Heart left ventricle (tissue), 16 donors: ENCODE results near the gene TRDN. TPM values are rescaled to one million over a fixed set of nuclear protein-coding genes. Genes with fewer than 3 reads are reported as not detected.

Source experiments
- ATAC-seq, 4 donors: fragments of 200-7000 bp; cut with Tn5 transposase; one replicate each; pipeline ENCODE4 v1.9.1; 2020 to 2022; ENCODE audit warnings: moderate library complexity in 4 of 4, mild to moderate bottlenecking in 3 of 4, moderate number of reproducible peaks in 1 of 4
- DNase-seq, 5 donors: peaks; one replicate each; pipeline ENCODE4 v3.0.0-alpha.2; 2020
- H3K27ac ChIP-seq, 12 donors: fragments of 200-600 bp; sonication (generic) in 4 of 12; one replicate each; pipeline versions ENCODE4 v1.5.0 to v1.8.0; 2016 to 2022; ENCODE audit warnings: mild to moderate bottlenecking in 2 of 12
- H3K27me3 ChIP-seq, 9 donors: fragments of 200-600 bp; sonication (generic) in 2 of 9; one replicate each; pipeline versions ENCODE4 v1.5.1 to v1.8.0; 2016 to 2022; ENCODE audit warnings: mild to moderate bottlenecking in 3 of 9
- H3K36me3 ChIP-seq, 9 donors: fragments of 200-600 bp; sonication (generic) in 2 of 9; one replicate each; pipeline versions ENCODE4 v1.5.0 to v1.8.0; 2018 to 2022; ENCODE audit warnings: mild to moderate bottlenecking in 2 of 9
- H3K4me1 ChIP-seq, 12 donors: fragments of 200-600 bp; sonication (generic) in 4 of 12; one replicate each; pipeline versions ENCODE4 v1.5.0 to v1.8.0; 2016 to 2022; ENCODE audit warnings: mild to moderate bottlenecking in 3 of 12
- H3K4me3 ChIP-seq, 12 donors: fragments of 200-600 bp; sonication (generic) in 4 of 12; one replicate each; pipeline versions ENCODE4 v1.5.0 to v1.8.0; 2017 to 2022; ENCODE audit warnings: mild to moderate bottlenecking in 9 of 12, moderate library complexity in 4 of 12
- H3K9me3 ChIP-seq, 12 donors: fragments of 200-600 bp; sonication (generic) in 4 of 12; one replicate each; pipeline versions ENCODE4 v1.5.0 to v1.8.0; 2016 to 2022; ENCODE audit warnings: mild to moderate bottlenecking in 1 of 12
- POLR2A ChIP-seq, 2 donors: fragments of 450-650 bp; IDR thresholded peaks; one replicate each; pipeline ENCODE4 v1.6.1; 2017; ENCODE audit warnings: antibody characterized with exemption in 2 of 2, mild to moderate bottlenecking in 2 of 2, moderate library complexity in 2 of 2
- WGBS, 4 donors: extraction: QIAGEN DNeasy Blood & Tissue Kit in 2 of 4; methylation state at CpG; one replicate each; pipeline versions ENCODE4 v1.1.5 to v1.1.7; 2013 to 2018; 5-methylcytosine and 5-hydroxymethylcytosine counted together
- intact Hi-C, 10 donors: fragments of 100-400 bp; cut with DNase I; formaldehyde crosslinking; loops; one replicate each; pipeline versions ENCODE4 v1.11.1 to v1.14.2; 2022
- polyA plus RNA-seq, 2 donors: library from polyadenylated mRNA; stranded (reverse); fragments of 200-250 nt; gene quantifications; one replicate each; pipeline ENCODE4 v1.2.3, GENCODE V29; 2013
- total RNA-seq, 9 donors: library from RNA; depleted of rRNA in 2 of 9; stranded (reverse); fragments of >200 nt in 2 of 9; fragmentation: NEBNext Ultra II Directional in 3 of 9; extraction: Animal tissue kit (Norgen Biotek cat#: 25700) in 3 of 9; gene quantifications; one replicate each; pipeline versions ENCODE4 v1.1.0 to v1.2.4, GENCODE V29; 2016 to 2023
- TF ChIP-seq, protein P1 (sequence below), 12 donors: fragments of 200-600 bp; sonication (generic) in 4 of 12; IDR thresholded peaks; one replicate each; pipeline versions ENCODE4 v1.5.0 to v1.8.0; 2018 to 2022; ENCODE audit warnings: antibody characterized with exemption in 12 of 12, mild to moderate bottlenecking in 5 of 12
- donor health status: ischemic (EF 13 %, LVEDD 7.1; RV severe dilation, severe dysfunction).
- donor health status: healthy with polysubstance abuse.
- donor health status: DM: no; HTN: yes; CAD: no.
- donor health status: DM: no; HTN: no; CAD: no.
- donor health status: ischemic (EF 25% LVEDD 6.9; RV normal size, moderate dysfunction).
- donor health status: ischemic (EF 25% LVEDD 5.7; RV mildly dilated, moderate dysfunction).
- donor health status: healthy.
- donor health status: DM: yes; HTN: yes; CAD: no.
- donor health status: ischemic (EF 35%, LVEDD 5.7; RV mildly dilated, moderate dysfunction).
- donor health status: nonischemic (EF 11% LVEDD 7.7; RV severe dilation, severe dysfunction).
- donor health status: DM: yes; HTN: yes; CAD: no.
- donor health status: PGD.
- donor health status: ischemic (EF 29% LVEDD 5.4; RV normal size, mild dysfunction).
- donor health status: nonischemic (EF 23%, LVEDD 6.1; RV moderate dilation, normal function).

TRDN gene
- total and polyA plus RNA-seq, 11 donors = 39.0 to 577 (median 381) TPM

- TF ChIP-seq, protein P1, sequence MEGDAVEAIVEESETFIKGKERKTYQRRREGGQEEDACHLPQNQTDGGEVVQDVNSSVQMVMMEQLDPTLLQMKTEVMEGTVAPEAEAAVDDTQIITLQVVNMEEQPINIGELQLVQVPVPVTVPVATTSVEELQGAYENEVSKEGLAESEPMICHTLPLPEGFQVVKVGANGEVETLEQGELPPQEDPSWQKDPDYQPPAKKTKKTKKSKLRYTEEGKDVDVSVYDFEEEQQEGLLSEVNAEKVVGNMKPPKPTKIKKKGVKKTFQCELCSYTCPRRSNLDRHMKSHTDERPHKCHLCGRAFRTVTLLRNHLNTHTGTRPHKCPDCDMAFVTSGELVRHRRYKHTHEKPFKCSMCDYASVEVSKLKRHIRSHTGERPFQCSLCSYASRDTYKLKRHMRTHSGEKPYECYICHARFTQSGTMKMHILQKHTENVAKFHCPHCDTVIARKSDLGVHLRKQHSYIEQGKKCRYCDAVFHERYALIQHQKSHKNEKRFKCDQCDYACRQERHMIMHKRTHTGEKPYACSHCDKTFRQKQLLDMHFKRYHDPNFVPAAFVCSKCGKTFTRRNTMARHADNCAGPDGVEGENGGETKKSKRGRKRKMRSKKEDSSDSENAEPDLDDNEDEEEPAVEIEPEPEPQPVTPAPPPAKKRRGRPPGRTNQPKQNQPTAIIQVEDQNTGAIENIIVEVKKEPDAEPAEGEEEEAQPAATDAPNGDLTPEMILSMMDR (IDR thresholded peaks at IDR 0.05) = no peak
- TF ChIP-seq POLR2A (IDR thresholded peaks at IDR 0.05) = no peak
- H3K9me3 ChIP-seq = no peaks in the 10 kb centered on the region
- 20 to 31% (median 24%) methylated on average over 3 of the region's 3 CpGs for WGBS, 4 donors
- H3K4me3 ChIP-seq = no peak overlapping the region
- no peak for ATAC-seq
- H3K27me3 ChIP-seq = no peaks in the 10 kb centered on the region
- H3K27ac ChIP-seq = no peak overlapping the region
- intact Hi-C loops = loop anchor here in 1 of 10 donors (10.0 kb wide), 1 partner anchor 194 kb away; no protein-coding TSS in a partner anchor
- no peak for DNase-seq
- H3K36me3 ChIP-seq = no peaks in the 10 kb centered on the region
- H3K4me1 ChIP-seq = peaks cover 0 to 8% (median 0%) of the 10 kb centered on the region in 12 donors
These were observed 205.8 kb downstream of the TRDN start for GRCh38 chr6:123430970-123431369.

- no peak for ATAC-seq
- Histone ChIP-seq H3K27ac (no peak overlapping the region), H3K4me1 (peaks cover 0 to 8% (median 0%) of the 10 kb centered on the region in 12 donors)
These were observed 209.7 kb downstream of the TRDN start for GRCh38 chr6:123427008-123427407.

GRCh38 chr6:123423130-123423529, 213.6 kb downstream of the TRDN start:
- Histone ChIP-seq H3K9me3 (no peaks in the 10 kb centered on the region), H3K27me3 (no peaks in the 10 kb centered on the region), H3K4me3 (no peak overlapping the region), H3K4me1 (peaks cover 0 to 4% (median 0%) of the 10 kb centered on the region in 12 donors), H3K27ac (no peak overlapping the region), H3K36me3 (no peaks in the 10 kb centered on the region)
- intact Hi-C loops = no loop called here
- DNase-seq (no peak), ATAC-seq (no peak)
- 58 to 84% (median 71%) methylated on average over 1 of the region's 1 CpG for WGBS, 4 donors
- TF ChIP-seq, protein P1 (IDR thresholded peaks at IDR 0.05) = no peak
- no peak for TF ChIP-seq POLR2A (IDR thresholded peaks at IDR 0.05)

More at GRCh38 chr6:123427008-123427407, 209.7 kb downstream of the TRDN start:
- Histone ChIP-seq H3K9me3 (no peaks in the 10 kb centered on the region), H3K27me3 (no peaks in the 10 kb centered on the region), H3K36me3 (no peaks in the 10 kb centered on the region), H3K4me3 (no peak overlapping the region)
- WGBS, 4 donors = 55 to 64% (median 56%) methylated on average over 1 of the region's 1 CpG
- intact Hi-C loops = no loop called here
- no peak for DNase-seq
- TF ChIP-seq POLR2A (IDR thresholded peaks at IDR 0.05) = no peak
- TF ChIP-seq, protein P1 (IDR thresholded peaks at IDR 0.05) = no peak

- 68 to 93% (median 80%) methylated on average over 1 of the region's 1 CpG for WGBS, 4 donors
- TF ChIP-seq POLR2A (IDR thresholded peaks at IDR 0.05) = no peak
- TF ChIP-seq, protein P1 (IDR thresholded peaks at IDR 0.05) = no peak
- ATAC-seq (no peak), DNase-seq (no peak)
- no peak overlapping the region for H3K4me3 ChIP-seq
- H3K4me1 ChIP-seq = peaks cover 0 to 11% (median 0%) of the 10 kb centered on the region in 12 donors
- no peaks in the 10 kb centered on the region for H3K36me3 ChIP-seq
- intact Hi-C loops = no loop called here
- H3K9me3 ChIP-seq = no peaks in the 10 kb centered on the region
- H3K27ac ChIP-seq = no peak overlapping the region
- H3K27me3 ChIP-seq = no peaks in the 10 kb centered on the region
These were observed 216.2 kb downstream of the TRDN start for GRCh38 chr6:123420512-123420911.
